Amniotic stem cell (primary cell): Measurements from ENCODE around the gene SH3TC1.

Experiments used
- DNase-seq: peaks from one replicate; lab custom pipeline; 2025; lab: John Stamatoyannopoulos, UW

SH3TC1 gene

DNA sequence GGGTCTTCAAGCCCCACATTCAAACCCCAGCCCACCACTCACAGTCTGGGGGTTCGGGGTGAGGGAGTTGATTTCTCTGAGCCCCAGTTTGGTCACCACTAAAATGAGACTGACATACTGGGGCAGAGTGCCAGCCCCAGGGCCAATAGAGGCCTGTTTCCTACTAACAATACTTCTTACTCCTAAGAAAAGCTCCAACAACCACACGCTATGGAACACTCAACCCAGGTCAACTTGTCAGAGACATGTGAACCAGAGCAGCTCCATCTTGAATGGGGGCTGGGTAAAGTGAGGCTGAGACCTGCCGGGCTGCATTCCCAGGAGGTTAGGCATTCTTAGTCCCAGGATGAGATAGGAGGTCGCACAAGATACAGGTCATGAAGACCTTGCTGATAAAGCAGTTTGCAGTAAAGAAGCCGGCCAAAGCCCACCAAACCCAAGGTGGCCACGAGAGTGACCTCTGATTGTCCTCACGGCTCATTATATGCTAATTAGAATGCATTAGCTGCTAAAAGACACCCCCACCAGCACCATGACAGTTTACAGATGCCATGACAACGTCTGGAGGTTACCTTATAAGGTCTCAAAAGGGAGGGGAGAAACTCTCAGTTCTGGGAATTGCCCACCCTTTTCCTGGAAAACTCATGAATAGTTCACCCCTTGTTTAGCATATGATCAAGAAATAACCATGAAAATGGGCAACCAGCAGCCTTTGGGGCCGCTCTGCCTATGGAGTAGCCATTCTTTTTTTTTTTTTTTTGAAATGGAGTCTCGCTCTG, 43.9 kb downstream of the SH3TC1 start:
- DNase-seq, result no peak

DNA sequence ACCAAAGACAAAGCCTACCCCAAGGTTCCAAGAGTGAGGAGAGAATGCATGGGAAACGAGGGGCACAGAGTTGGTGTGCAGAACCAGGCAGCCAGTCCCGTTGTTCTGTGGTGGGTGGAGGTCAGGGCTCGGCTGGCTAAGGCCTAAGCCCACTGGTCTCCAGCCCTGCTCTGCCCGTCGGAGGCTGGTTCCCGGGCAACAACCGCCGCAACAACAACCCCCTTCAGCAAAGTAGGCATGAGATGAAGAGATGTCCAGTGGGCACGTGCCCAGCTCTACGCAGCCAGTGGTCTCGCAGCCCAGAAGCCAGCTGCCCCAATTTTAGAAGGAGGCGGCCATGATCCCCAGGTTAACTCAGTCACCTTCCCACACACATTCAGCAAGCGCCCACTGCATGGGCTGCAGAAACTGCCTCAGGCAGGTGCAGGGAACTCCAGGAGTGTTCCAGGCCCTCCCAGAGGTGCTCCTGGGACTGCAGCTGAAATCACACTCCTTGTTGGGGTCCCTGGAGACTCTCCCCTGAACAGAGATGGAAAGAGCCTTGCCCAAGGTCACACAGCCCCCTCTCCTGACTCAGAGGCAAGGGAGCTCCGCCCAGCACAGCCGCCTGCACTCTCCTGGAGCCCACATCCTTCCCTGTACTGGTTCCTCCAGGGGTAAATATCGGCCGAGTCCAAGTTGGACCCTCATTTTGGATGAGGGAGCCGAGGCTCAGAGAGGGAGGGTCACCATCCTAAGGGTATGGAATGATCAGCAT, 45.1 kb downstream of the SH3TC1 start:
- no peak for DNase-seq

DNA sequence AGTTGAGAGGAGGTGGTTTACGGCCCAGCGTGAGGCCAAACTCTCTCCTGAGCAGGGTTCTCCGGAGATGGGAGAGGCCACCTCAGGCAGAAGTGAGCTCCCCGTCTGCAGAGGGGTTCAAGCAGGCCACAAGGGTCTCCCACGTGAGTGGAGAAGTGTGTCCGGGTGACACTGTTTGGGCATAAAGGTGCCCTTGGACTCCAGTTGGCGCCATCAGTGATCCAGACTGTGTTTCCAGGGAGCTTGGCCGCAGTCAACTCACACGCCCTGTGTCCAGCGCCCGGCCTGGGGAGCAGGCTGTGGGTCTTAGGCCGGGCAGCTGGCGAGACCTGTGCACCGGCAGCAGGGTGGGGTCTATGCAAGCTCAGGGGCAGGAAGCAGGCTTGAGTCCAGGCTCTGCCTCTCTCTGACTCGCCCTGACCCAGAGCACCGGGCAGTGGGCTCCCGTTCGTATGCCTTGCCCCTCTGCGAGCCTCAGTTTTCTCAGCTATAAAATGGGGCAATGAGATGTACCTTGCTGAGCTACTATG, 45.9 kb downstream of the SH3TC1 start:
- no peak for DNase-seq

DNA sequence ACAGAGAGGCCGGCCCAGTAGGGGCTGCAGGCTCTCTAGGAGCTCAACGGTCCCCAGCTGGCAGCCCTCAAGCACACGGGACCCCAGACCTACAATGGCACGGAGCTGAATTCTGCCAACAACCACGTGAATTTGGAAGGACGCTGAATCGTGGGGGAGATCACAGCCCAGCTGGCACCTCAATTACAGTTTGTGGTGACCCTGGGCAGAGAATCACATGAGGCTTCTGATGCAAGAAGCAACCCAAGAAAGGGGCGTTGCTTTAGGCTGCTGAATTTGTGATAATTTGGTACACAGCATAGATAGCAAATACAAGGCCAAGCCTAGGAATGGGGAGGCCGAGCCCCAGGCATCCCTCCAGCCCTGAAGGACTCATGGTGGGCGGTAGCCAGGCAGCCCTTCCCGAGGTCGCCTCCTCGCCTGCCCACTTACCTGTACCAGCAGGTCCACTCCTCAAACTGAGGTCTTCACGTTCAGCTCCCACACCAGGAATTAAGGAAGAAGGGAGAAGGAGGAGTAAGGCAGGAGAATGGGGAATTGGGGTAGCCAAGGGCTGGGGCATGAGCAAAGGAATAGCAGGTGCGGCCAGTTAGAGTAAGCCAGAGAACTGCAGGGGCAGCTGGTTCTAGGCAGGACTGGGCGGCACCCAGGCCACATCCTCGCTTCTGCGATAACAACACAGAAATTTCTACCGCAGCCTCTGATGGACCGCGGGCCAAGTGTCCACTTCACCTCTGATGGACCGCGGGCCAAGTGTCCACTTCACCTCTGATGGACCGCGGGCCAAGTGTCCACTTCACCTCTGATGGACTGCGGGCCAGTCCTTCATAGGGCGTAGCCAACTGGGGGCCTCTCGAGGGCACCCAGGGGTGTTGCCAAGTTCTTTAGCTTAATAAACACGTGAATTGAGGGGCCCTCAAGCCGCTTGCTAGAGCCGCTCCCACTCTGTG, 47.1 kb downstream of the SH3TC1 start:
- DNase-seq, result no peak

DNA sequence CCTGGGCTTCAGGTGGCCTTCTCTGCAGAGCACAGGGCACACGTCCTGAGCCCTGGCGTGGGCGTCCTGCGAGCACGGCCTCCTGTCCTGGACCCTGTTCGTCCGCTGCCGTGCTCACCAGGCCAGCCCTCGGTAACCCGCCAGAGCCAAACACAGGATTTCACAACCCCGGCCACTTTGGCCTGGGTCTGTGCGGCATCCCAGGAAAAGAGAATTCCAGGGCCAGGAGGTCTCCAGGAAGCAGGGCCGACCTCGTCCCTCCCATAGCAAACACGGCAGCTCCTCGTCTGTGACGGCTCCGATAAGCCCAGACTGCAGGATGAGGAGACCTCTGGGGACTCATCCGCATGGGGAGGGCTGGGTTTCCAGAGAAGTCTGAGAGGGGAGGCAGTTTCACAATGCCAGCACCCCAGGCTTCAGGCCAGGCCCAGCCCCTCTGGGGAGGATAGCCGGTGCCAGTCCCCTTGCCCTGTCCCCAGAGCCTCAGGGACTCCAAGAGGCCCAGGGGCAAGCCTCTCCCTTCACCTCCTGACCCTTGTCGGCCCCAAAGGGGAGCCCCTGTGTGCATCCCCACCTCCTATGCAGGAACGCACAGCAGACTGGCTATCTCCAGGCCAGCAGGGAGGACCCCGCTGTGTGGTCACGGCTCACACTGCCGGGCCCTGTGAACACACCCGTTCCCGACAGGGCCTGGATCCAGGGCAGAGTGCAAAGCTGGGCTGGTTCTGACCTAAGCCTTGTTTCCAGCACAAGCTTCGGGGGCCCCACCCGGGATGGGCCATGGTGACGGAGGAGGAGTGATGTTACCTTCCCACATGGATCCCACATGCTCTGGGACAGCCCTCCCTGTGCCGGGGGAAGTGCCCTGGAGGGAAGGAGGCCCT, 48.2 kb downstream of the SH3TC1 start:
- no peak for DNase-seq

DNA sequence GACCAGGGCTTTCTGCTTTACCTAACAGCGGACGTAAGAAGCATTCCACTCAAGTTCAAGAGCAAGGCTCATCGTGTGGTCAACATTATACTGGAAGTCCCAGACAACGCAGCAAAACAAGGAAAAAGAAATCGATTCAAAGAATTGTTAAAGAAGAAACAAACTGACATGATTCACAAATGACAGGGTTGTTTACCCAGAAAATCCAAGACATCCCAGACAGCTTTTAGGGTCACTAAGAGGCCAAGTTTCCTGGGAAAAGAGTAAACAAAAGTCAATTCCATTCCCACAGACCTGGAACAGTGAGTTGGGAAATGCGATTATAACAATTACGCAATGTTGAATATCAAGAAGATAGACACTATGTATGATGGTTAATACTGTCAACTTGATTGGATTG, 49.0 kb downstream of the SH3TC1 start:
- DNase-seq, result no peak

DNA sequence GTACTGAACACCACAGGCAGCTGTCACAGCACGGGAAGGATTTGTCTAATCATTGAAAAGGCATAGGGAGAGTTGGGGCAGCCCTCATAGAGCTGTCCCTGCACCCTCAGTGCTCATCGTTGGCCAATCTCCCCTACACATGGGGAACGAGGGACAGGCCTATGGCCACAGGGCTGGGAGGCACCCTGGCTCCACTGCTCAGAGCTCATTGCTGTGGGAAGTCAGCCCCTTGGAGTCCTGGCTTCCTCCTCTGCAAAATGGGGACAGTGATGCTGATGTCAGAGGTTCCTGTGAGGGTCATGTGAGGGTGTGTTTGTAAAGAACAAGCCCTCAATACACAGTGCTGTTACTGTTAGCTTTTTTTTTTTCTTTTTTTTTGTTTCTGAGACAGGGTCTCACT, 51.1 kb downstream of the SH3TC1 start:
- DNase-seq, result no peak

DNA sequence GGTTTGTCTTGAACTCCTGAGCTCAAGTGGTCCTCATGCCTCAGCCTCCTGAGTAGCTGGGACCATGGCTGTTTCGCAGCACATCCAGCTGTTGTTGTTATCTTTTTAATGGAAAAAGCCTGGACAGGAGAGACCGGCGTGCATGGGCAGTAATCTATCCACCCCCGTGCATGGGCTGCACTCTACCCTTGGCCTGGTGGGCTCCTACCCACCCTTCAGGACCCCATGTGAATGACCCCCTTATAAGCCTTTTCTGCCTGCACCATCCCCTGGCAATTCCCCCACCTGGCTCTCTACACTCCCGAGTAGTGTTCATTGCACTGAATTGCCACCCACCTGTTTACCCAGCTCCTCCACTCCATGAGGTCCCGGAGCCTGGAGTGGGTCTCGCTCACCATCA, 51.5 kb downstream of the SH3TC1 start:
- DNase-seq, result no peak

DNA sequence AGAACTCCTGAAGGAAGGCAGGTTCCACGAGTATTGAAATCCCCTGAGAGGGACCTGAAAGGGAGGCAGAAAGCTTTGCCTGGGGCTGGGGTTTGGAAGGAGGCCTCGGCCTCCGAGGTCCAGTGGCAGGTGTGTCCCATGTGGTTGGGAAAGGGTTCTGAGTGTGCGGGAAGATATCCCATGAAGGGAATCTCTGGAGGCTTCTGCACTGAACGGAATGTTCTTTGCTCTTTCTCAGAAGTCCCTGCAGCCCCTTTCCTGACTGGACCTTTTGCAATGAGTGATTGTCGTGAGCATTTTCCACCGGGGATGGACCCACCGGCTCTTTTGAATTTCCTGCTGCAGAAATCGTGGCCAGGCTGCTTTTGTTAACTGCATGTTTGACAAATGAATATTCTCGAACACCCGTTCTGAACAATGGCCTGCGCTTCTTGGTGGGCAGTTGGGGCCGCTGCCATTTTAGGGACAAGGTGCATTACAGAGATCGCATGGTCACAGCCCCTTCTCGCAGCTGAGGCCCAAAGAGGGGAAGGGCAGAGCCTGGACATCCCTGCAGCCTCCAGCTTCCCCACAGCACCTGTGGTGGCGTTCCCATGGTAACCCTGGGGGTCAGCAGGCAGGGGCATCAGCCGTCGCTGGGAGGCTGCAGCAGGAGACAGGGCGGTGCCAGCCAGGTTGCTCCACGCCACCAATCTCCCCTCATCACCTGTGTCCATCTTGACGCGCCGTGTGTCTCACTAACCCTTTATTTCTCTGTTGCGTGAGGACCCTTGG, 52.2 kb downstream of the SH3TC1 start:
- DNase-seq, result no peak

DNA sequence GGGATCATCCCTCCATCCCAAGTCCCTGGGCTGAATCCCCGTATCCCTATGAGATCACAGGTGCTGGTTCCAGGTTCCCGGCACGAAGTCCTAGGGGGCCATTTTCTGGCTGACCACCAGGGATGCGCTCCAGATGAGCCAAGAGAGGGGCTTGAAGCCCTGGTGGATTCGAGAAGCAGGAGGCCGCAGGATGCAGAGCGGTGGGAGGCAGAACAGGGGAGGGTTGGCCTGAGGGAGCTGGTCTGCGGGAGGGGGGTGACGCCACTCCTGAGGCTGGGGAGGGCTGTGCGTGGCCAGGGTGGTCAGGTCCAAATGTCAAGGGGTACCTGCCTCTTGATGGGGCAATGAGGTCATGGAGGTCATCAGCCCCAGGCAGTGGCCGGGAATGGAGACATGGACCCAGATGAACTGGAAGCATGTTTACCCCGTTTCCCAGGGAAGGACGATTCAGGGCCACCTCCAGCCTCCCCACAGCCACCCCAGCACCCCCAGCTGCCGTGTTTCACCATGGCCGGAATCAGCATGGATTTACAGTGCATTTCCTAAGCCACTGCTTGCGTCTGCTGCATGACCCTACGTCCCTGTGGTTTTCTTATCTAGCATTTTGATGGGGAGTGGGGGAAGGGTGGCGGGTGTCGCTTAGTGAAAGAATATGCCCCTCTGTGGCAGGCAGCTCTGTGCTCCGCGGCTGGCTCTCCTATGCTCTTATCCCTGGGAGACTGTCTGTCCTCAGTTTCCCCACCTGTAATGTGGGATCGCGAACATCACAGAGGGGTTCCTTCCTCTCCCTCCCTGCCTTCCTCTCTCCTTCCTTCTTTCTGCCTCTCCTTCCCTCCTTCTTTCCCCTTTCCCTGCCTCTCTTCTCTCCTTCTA, 53.4 kb downstream of the SH3TC1 start:
- DNase-seq, result no peak

DNA sequence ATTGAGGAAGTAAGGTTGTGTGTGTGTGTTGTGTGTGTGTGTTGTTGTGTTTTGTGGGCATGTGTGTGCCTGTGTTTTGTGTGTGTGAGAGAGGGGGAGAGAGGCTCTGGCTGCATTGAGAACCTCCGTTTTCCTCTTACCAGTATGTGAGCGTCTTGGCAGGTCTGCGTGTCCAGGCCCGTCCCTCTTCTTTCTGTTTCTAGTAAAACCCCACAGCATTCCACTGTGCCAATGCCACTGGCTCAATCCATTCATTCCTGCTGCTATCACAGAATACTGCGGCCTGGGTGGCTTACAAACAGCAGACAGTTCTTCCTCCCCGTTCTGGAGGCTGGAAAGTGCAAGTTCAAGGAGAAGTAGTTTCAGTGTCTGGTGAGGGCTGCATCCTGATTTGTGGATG, 55.0 kb downstream of the SH3TC1 start:
- DNase-seq, result no peak

DNA sequence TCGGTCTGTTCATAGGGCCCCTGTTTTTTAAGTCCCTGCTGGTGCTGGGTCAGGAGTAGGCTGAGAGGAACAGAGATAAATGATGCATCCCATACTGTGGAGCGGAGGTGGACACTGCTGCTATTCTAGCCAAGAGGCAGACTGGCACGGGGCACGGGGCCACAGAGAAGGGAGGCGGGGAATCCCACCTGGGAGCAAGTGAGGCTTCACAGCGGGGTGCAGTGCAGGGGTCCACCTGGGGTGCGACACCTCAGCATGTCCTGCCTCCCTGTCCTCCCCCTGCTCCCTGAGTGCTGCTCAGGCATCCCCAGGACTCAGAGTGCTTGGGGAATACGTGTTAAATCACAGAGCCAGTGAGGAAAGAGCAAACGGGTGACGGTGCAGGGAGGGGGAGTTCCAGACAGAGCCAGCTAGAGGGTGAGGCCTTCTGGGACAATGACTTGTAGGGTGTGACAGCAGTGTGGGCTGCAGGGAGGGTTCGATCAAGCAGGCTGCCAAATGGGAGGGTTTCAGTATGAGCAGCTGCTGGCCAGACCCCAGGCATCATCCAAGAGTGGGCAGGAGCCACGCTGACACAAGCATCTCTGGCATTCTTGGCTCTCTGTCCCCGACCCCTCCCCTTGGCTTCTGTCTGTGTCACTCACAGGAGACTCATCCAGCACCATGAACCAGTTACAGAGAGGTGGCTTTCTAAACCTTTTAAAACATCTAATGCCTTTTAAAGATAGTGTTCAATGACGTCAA, 56.8 kb downstream of the SH3TC1 start:
- DNase-seq, result no peak

DNA sequence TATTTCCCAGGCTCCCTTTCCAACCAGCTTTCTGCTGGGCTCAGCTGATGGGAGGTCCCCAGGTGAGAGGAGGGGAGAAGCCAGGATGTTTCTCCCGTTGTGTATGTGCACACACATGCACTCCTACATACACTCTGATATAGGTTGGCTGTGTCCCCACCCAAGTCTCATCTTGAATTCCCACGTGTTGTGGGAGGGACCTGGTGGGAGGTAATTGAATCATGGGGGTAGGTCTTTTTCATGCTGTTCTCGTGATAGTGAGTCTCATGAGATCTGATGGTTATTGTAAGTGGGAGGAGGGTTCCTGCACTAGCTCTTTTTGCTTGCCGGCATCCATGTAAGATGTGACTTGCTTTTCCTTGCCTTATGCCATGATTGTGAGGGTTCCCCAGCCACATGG, 58.8 kb downstream of the SH3TC1 start:
- no peak for DNase-seq

DNA sequence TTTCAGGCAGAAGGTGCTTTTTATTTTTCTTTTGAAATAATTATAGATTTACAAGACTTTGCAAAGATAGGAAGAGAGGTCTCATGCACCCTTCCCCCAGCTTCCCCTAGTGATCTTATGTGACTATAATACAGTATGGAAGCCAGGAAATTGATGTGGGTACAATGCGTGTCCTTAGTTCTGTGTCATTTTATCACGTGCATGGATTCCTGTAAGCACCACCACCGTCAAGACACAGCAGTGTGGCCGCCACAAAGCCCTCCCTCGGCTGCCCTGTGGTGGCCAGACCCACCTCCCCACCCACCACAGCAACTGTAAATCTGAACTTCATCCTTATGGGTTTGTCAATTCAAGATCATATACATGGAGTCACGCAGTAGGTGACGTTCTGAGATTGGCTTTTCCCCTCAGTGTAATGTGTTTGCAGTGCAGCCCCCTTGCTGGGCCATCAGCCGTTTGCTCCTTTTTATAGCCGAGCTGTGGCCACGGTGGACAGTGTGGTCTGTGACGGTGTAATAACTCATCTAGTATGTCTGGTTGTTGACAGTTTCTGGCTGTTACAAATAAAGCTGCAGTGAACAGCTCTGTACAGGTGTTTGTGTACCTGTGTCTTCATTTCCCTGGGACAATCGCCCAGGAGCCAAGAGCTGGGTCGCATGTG, 59.6 kb downstream of the SH3TC1 start:
- no peak for DNase-seq

DNA sequence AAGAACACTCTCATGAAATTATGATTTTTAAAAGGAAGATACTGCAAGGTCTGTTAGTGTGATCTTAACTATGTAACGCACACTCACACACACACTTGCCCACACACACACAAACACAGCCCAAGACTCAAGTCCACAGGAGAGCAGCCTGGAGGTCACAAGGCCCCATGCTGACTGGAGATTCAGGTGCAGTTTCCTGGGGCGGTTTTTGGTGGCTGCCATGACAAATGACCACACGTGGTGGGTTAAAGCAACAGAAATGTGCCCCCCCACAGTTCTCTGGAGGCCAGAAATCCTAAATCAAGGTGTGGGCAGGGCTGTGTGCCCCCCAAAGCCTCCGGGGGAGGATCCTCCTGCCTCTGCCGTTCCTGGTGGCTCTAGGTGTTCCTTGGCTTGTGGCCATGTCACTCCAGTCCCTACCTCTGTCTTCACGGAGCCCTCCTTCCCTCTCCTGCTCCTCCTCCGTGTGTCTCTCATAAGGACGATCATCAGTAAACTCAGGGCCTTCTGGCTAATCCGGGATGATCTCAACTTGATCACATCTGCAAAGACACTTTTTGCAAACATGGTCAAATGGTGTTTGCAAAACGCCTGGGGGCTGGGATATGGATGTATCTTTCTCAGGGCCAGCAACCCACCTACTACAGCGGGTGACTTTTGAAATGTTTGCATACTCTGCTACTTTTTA, 60.8 kb downstream of the SH3TC1 start:
- DNase-seq, result no peak

DNA sequence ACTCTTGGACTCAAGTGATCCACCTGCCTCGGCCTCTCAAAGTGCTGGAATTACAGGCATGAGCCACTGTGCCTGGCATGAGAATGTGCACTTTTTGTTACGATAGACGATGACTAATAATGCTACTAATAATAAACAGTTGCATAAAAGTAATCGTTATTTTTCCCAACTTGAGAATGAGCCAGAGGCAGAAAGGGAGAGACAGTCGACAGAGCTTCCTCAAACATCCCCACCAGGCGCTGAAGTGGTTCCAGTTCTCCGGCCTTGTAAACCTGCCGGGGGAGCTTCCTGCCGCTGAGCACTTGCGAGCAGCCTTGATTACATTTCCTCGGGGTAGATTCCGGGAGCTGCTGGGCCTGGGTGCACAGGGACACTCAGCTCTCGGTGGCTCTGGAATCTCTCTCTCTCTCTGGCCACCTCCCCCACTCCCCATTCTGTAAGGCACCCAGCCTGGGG, 61.6 kb downstream of the SH3TC1 start:
- no peak for DNase-seq

DNA sequence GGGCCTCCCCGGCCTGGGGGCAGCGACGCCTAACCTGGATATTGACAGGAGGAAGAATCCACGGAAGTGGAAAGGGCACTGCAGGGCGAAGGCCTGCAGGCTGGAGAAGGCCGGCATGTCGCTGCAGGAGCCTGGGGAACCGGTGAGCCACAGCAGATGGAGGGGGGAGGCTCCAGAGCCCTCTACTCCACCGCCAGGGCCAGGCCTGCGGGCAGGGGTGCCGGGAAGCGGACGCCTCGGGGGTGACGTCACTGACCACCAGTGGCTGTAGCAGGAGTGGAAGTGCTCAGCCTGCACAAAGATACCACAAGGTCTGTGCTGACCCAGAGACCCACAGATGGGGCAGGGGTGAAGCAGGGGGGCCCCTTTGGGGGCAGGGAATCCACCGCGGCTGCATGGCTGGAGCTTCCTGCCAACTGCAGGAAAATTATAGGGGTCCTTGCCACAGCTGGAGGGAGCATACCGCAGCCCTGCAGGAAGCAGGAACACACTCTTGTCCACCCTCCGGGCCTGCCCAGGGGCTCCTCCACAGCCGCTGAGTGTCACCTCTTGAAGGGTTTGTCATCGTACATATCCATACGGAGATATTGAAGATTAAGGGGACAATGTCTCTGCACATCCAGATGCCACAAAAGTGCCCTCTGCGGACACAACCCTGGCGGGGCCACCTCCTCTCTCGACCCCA, 62.9 kb downstream of the SH3TC1 start:
- no peak for DNase-seq
